Adrenal gland (tissue), 12 donors: ENCODE results near the gene ADGRB3. TPM values are rescaled to one million over a fixed set of nuclear protein-coding genes. Genes with fewer than 3 reads are reported as not detected.
"Not testable (repeated sequence)": the region's sequence is repeated elsewhere in the genome, so short reads cannot be mapped to it uniquely, and the experiment has no call there.

ENCODE experiments used
- DNase-seq, 7 donors: peaks; one replicate each; pipeline ENCODE4 v3.0.0-alpha.2; 2019 to 2020
- H3K27ac ChIP-seq, 5 donors: fragments of 200-600 bp; sonication (generic) in 4 of 5; 1 replicate in 3 of 5; 2 replicates in 2 of 5; pipeline versions ENCODE4 v1.5.1 to v1.8.0; 2016 to 2020; ENCODE audit warnings: mild to moderate bottlenecking in 1 of 5
- H3K27me3 ChIP-seq: fragments of 200-600 bp; 2 replicates; pipeline ENCODE4 v1.8.0; 2021
- H3K36me3 ChIP-seq, 2 donors: fragments of 200-600 bp; replicated peaks in 1 of 2; 1 replicate in 1 of 2; 2 replicates in 1 of 2; pipeline versions ENCODE4 v1.5.1 to v1.8.0; 2018 to 2022
- H3K4me1 ChIP-seq, 2 donors: fragments of 200-600 bp; replicated peaks in 1 of 2; 1 replicate in 1 of 2; 2 replicates in 1 of 2; pipeline versions ENCODE4 v1.5.1 to v1.8.0; 2018 to 2021
- H3K4me3 ChIP-seq, 4 donors: fragments of 200-600 bp; sonication (generic) in 3 of 4; one replicate each; pipeline ENCODE4 v1.5.1; 2016 to 2018
- H3K9me3 ChIP-seq, 3 donors: fragments of 200-600 bp; sonication (generic) in 1 of 3; replicated peaks in 1 of 3; 1 replicate in 2 of 3; 2 replicates in 1 of 3; pipeline versions ENCODE4 v1.5.1 to v1.8.0; 2016 to 2021
- POLR2A ChIP-seq, 2 donors: fragments of 450-650 bp; IDR thresholded peaks; one replicate each; pipeline ENCODE4 v1.6.1; 2017; ENCODE audit warnings: antibody characterized with exemption in 2 of 2, mild to moderate bottlenecking in 2 of 2, moderate library complexity in 1 of 2
- WGBS, 4 donors: extraction: QIAGEN DNeasy Blood & Tissue Kit in 2 of 4; methylation state at CpG; one replicate each; pipeline versions ENCODE4 v1.1.5 to v1.1.7; 2013 to 2017; 5-methylcytosine and 5-hydroxymethylcytosine counted together
- intact Hi-C, 2 donors: fragments of 100-400 bp; cut with DNase I; formaldehyde crosslinking; loops; one replicate each; pipeline versions ENCODE4 v1.14.1 to v1.15.0; 2022 to 2023
- polyA plus RNA-seq, 3 donors: library from polyadenylated mRNA; stranded (reverse); fragments of 200-250 nt in 2 of 3; fragments of 350-450 nt in 1 of 3; fragmentation: Illumina TruSeq in 1 of 3; extraction: RNeasy Lipid Tissue Mini Kit (QIAGEN cat#74804) in 1 of 3; gene quantifications; one replicate each; pipeline ENCODE4 v1.2.3, GENCODE V29; 2013 to 2014
- total RNA-seq, 9 donors: library from RNA; depleted of rRNA in 4 of 9; stranded (reverse); fragments of >200 nt in 4 of 9; fragments of 120-200 nt in 1 of 9; fragmentation: NEBNext Ultra II Directional in 1 of 9; extraction: Animal tissue kit (Norgen Biotek cat#: 25700) in 1 of 9; gene quantifications; one replicate each; pipeline versions ENCODE4 v1.1.0 to v1.2.4, GENCODE V29; 2013 to 2023
- TF ChIP-seq, protein P1 (sequence below), 6 experiments: fragments of 450-650 bp in 4 of 6; fragments of 200-600 bp in 2 of 6; sonication (generic) in 1 of 6; IDR thresholded peaks; 1 replicate in 5 of 6; 2 replicates in 1 of 6; pipeline versions ENCODE4 v1.5.1 to v1.8.0; 2016 to 2021; ENCODE audit warnings: antibody characterized with exemption in 6 of 6, mild to moderate bottlenecking in 2 of 6, moderate library complexity in 1 of 6
- donor health status: healthy with polysubstance abuse.
- donor health status: Bipolar disorder and iron deficiency.
- donor health status: DM: yes; HTN: yes; CAD: no.
- donor health status: DM: no; HTN: no; CAD: no.
- donor health status: DM: no; HTN: no; CAD: no.
- donor health status: DM: yes; HTN: yes; CAD: no.

Gene ADGRB3
- total and polyA plus RNA-seq, 12 donors, result 1.3 to 9.0 (median 3.1) TPM

GRCh38 chr6:68746376-68746775, 111.3 kb downstream of the ADGRB3 start:
- no peak overlapping the region for H3K4me3 ChIP-seq
- no peak for DNase-seq
- intact Hi-C loops, result no loop called here
- peaks cover 0 to under 1% of the 10 kb centered on the region in 2 donors for H3K4me1 ChIP-seq
- no peaks in the 10 kb centered on the region for H3K36me3 ChIP-seq
- no peak for TF ChIP-seq POLR2A (IDR thresholded peaks at IDR 0.05)
- TF ChIP-seq, protein P1, sequence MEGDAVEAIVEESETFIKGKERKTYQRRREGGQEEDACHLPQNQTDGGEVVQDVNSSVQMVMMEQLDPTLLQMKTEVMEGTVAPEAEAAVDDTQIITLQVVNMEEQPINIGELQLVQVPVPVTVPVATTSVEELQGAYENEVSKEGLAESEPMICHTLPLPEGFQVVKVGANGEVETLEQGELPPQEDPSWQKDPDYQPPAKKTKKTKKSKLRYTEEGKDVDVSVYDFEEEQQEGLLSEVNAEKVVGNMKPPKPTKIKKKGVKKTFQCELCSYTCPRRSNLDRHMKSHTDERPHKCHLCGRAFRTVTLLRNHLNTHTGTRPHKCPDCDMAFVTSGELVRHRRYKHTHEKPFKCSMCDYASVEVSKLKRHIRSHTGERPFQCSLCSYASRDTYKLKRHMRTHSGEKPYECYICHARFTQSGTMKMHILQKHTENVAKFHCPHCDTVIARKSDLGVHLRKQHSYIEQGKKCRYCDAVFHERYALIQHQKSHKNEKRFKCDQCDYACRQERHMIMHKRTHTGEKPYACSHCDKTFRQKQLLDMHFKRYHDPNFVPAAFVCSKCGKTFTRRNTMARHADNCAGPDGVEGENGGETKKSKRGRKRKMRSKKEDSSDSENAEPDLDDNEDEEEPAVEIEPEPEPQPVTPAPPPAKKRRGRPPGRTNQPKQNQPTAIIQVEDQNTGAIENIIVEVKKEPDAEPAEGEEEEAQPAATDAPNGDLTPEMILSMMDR (IDR thresholded peaks at IDR 0.05), result no peak
- H3K27ac ChIP-seq, result no peak overlapping the region
- no peaks in the 10 kb centered on the region for H3K9me3 ChIP-seq
- H3K27me3 ChIP-seq, result no peaks in the 10 kb centered on the region
- 92 to 96% (median 94%) methylated on average over 1 of the region's 1 CpG for WGBS, 4 donors

- Histone ChIP-seq H3K9me3 (no peaks in the 10 kb centered on the region), H3K4me1 (no peaks in the 10 kb centered on the region), H3K4me3 (no peak overlapping the region), H3K27me3 (no peaks in the 10 kb centered on the region), H3K27ac (no peak overlapping the region), H3K36me3 (no peaks in the 10 kb centered on the region)
- TF ChIP-seq, protein P1 (IDR thresholded peaks at IDR 0.05), result no peak
- TF ChIP-seq POLR2A (IDR thresholded peaks at IDR 0.05), result no peak
- no peak for DNase-seq
- intact Hi-C loops, result no loop called here
- WGBS, 4 donors, result 86 to 90% (median 89%) methylated on average over 1 of the region's 1 CpG
Observed at GRCh38 chr6:68747110-68747790, 112.2 kb downstream of the ADGRB3 start.

DNA sequence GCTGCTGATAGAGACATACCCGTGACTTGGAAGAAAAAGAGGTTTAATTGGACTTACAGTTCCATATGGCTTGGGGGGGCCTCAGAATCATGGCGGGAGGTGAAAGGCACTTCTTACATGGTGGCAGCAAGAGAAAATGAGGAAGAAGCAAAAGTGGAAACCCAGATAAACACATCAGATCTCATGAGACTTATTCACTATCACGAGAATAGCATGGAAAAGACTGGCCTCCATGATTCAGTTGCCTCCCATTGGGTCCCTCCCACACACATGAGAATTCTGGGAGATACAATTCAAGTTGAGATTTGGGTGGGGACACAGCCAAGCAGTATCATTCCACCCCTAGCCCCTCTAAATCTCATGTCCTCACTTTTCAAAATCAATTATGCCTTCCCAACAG, 112.8 kb downstream of the ADGRB3 start:
- H3K27ac ChIP-seq, DNase-seq, H3K36me3 ChIP-seq, H3K9me3 ChIP-seq, H3K4me3 ChIP-seq, H3K27me3 ChIP-seq, H3K4me1 ChIP-seq, intact Hi-C loops: not testable (repeated sequence)
- WGBS, 4 donors, result 87 to 95% (median 89%) methylated on average over 3 of the region's 3 CpGs

- intact Hi-C loops, result no loop called here
- no peaks in the 10 kb centered on the region for H3K27me3 ChIP-seq
- H3K27ac ChIP-seq, result no peak overlapping the region
- H3K36me3 ChIP-seq, result no peaks in the 10 kb centered on the region
- TF ChIP-seq, protein P1 (IDR thresholded peaks at IDR 0.05), result no peak
- TF ChIP-seq POLR2A (IDR thresholded peaks at IDR 0.05), result no peak
- H3K4me1 ChIP-seq, result no peaks in the 10 kb centered on the region
- no peak for DNase-seq
- no peak overlapping the region for H3K4me3 ChIP-seq
- H3K9me3 ChIP-seq, result no peaks in the 10 kb centered on the region
Observed at GRCh38 chr6:68754681-68755213, 119.7 kb downstream of the ADGRB3 start.
